Gastroesophageal sphincter (tissue), 3 donors: Measurements from ENCODE around the gene RHOJ.

Source experiments
- POLR2A ChIP-seq, 2 donors: fragments of 450-650 bp; IDR thresholded peaks; one replicate each; pipeline ENCODE4 v1.6.1; 2017; ENCODE audit warnings: antibody characterized with exemption in 2 of 2, mild to moderate bottlenecking in 2 of 2, moderate library complexity in 1 of 2
- POLR2AphosphoS5 ChIP-seq: sonication (generic); formaldehyde crosslinking; IDR thresholded peaks from one replicate; pipeline ENCODE4 v1.6.1; 2017; ENCODE audit warnings: antibody characterized with exemption
- TF ChIP-seq, protein P1 (sequence below), 4 experiments: fragments of 200-600 bp in 2 of 4; fragments of 450-650 bp in 2 of 4; sonication (generic) in 1 of 4; IDR thresholded peaks; one replicate each; pipeline ENCODE4 v1.5.1; 2017 to 2019; ENCODE audit warnings: antibody characterized with exemption in 4 of 4, mild to moderate bottlenecking in 2 of 4, moderate library complexity in 2 of 4

DNA sequence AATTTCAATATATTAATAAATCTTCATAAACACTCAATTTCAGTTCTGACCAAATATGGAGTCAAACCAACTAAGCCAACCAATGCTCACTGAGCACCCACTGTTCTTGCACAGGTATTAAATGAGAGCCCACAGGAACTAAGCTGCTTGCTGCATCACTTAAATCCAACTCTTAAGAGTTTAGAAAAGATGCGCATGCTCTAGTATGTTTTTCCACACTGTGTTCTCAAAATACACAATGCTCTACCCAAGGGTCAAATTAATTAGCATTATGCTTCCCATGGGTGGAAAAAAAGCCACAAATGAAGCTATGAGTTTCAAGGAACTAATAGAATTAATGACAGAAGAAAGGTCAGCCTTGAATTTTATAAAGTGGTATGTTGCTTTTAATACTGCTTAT, 118.2 kb downstream of the RHOJ start:
- TF ChIP-seq POLR2AphosphoS5 (no peak), POLR2A (IDR thresholded peaks at IDR 0.05) (no peak)
- TF ChIP-seq, protein P1, sequence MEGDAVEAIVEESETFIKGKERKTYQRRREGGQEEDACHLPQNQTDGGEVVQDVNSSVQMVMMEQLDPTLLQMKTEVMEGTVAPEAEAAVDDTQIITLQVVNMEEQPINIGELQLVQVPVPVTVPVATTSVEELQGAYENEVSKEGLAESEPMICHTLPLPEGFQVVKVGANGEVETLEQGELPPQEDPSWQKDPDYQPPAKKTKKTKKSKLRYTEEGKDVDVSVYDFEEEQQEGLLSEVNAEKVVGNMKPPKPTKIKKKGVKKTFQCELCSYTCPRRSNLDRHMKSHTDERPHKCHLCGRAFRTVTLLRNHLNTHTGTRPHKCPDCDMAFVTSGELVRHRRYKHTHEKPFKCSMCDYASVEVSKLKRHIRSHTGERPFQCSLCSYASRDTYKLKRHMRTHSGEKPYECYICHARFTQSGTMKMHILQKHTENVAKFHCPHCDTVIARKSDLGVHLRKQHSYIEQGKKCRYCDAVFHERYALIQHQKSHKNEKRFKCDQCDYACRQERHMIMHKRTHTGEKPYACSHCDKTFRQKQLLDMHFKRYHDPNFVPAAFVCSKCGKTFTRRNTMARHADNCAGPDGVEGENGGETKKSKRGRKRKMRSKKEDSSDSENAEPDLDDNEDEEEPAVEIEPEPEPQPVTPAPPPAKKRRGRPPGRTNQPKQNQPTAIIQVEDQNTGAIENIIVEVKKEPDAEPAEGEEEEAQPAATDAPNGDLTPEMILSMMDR (IDR thresholded peaks at IDR 0.05), result no peak
